Right atrium auricular region (tissue), 2 donors: ENCODE results near the gene ALG14. TPM values are rescaled to one million over a fixed set of nuclear protein-coding genes. Genes with fewer than 3 reads are reported as not detected.

Source experiments
- DNase-seq: peaks from one replicate; pipeline ENCODE4 v3.0.0-alpha.2; 2019; ENCODE audit warnings: low spot score
- H3K27ac ChIP-seq, 2 donors: fragments of 200-600 bp; sonication (generic); 1 replicate in 1 of 2; 2 replicates in 1 of 2; pipeline ENCODE4 v1.5.1; 2016 to 2019
- H3K27me3 ChIP-seq, 2 donors: fragments of 200-600 bp; sonication (generic); one replicate each; pipeline versions ENCODE4 v1.5.1 to v1.6.0; 2017 to 2019
- H3K36me3 ChIP-seq: fragments of 200-600 bp; sonication (generic); one replicate; pipeline ENCODE4 v1.5.1; 2016
- H3K4me1 ChIP-seq, 2 donors: fragments of 200-600 bp; sonication (generic); one replicate each; pipeline versions ENCODE4 v1.5.1 to v1.6.0; 2017 to 2019
- H3K4me3 ChIP-seq, 2 donors: fragments of 200-600 bp; sonication (generic); 1 replicate in 1 of 2; 2 replicates in 1 of 2; pipeline ENCODE4 v1.5.1; 2017 to 2019; ENCODE audit warnings: mild to moderate bottlenecking in 1 of 2, moderate library complexity in 1 of 2
- H3K9me3 ChIP-seq, 2 donors: fragments of 200-600 bp; sonication (generic); one replicate each; pipeline ENCODE4 v1.5.1; 2019
- total RNA-seq, 2 donors: library from RNA; depleted of rRNA; stranded (reverse); fragments of >200 nt; gene quantifications; one replicate each; pipeline ENCODE4 v1.1.0, GENCODE V29; 2016
- TF ChIP-seq, protein P1 (sequence below), 2 donors: fragments of 200-600 bp; sonication (generic); IDR thresholded peaks; one replicate each; pipeline ENCODE4 v1.5.1; 2019; ENCODE audit warnings: antibody characterized with exemption in 2 of 2

Gene ALG14
- total RNA-seq, 2 donors from 2014 or later = 0.74 to 0.79 TPM

DNA sequence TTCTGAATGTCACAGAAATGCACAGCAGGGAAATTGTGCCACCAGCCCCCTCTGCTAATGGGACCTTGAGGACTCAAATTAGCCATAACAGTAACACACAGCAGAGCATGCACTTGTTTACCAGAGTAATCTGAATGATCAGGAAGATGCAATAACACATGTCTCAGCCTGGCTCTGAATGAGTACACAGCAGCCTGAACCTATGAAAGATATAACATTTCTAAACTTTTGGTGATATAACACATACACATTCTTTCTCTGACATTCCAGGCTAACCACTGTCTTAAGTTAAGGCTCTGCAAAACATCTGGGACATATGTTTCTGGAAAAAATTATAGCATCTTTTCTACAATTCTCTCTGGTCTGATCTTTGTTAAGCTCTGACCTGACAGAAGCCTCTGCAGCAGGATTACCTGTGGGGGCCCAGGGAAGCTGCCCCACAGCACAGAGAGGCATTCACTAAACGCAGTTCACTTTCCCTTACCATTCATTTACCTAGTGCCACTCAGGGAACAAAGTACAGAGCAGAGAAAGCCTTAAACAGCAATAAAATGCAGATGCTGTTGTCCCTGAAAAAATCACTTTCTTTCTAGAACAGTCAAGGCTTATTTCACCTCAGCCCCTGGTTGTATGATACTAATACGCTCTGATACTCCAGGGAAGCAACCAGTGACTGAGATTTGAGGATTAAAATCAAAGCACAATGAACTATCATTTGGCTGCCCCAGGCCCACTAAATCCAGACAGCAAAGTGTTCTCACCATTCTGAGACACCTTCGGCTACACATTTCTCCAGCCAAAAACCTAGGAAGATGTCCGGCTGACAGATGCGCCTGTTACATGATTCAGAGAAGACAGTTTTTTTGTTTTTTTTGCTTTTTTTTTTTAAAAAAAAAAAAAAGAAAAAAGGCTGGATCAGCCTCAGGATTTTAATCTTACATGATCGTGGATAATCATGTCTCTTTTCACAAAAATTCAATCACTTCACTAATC is 91.9 kb downstream of the ALG14 start:
- H3K27ac ChIP-seq = peak overlapping the region; percentile 57 to 62
- no peaks in the 10 kb centered on the region for H3K36me3 ChIP-seq
- TF ChIP-seq, protein P1, sequence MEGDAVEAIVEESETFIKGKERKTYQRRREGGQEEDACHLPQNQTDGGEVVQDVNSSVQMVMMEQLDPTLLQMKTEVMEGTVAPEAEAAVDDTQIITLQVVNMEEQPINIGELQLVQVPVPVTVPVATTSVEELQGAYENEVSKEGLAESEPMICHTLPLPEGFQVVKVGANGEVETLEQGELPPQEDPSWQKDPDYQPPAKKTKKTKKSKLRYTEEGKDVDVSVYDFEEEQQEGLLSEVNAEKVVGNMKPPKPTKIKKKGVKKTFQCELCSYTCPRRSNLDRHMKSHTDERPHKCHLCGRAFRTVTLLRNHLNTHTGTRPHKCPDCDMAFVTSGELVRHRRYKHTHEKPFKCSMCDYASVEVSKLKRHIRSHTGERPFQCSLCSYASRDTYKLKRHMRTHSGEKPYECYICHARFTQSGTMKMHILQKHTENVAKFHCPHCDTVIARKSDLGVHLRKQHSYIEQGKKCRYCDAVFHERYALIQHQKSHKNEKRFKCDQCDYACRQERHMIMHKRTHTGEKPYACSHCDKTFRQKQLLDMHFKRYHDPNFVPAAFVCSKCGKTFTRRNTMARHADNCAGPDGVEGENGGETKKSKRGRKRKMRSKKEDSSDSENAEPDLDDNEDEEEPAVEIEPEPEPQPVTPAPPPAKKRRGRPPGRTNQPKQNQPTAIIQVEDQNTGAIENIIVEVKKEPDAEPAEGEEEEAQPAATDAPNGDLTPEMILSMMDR (IDR thresholded peaks at IDR 0.05) = no peak
- peaks cover 0 to 28% of the 10 kb centered on the region in 2 donors for H3K4me1 ChIP-seq
- H3K27me3 ChIP-seq = no peaks in the 10 kb centered on the region
- no peaks in the 10 kb centered on the region for H3K9me3 ChIP-seq
- DNase-seq = no peak
- no peak overlapping the region for H3K4me3 ChIP-seq

DNA sequence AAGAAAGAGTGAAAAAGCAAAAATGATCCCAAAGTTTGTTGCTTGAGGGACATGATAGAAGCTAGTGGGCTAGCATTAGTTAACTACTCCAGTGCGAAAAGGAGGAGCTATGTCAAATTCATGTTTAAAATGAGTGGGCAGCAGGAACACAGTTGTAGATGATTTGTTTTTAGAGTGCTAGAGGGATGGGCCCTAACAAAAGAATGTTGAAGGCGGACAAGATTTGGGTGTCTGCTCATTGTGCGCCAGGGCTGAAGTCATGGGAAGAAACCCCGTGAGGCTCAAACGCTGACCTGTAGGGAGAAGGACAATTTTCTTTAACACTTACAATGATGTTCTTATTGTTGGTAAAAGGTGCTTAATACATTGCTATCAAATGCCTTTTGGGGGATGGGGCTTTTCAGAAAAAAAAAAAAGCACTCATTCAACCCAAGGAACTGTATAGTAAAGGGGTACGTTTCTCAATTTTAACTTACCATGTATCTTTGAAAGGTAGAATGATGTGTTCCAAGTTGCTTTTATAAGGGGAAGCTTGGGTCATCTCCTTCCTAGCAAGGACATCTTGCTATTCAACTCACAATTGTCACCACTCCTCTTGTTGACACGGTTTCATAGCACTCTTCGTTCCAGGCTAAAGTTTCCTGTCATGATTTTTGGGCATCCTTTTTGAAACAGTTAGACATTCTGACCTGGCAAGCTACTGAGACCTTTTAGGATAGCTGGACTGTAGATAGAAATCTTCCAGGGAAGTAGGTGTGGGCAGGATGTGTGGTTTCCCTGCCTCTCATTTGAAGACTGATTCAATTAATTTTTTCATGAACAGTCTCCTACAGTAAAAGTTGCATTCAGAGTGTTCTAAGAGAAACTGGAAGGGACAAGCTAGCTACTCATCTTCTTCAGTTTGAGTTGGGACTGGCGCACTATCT is 92.8 kb downstream of the ALG14 start:
- Histone ChIP-seq H3K36me3 (no peaks in the 10 kb centered on the region), H3K4me1 (peaks cover 0 to 28% of the 10 kb centered on the region in 2 donors), H3K27ac (peak overlapping the region; percentile 57 to 62)

DNA sequence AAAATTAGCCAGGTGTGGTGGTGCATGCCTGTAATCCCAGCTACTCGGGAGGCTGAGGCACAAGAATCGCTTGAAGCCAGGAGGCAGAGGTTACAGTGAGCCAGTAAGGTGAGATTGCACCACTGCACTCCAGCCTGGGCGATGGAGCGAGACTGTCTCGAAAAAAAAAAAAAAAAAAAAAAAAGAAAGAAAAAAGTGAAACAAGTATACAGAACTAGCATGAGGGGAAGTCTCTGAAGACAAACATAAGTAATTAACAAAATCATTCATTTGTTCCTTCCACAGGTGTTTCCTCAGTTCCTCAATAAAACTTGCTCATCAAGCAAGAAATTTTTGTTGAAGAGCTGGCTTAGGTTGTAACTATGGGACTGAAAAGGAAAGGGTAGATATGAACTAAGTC is 93.6 kb downstream of the ALG14 start:
- TF ChIP-seq, protein P1 (IDR thresholded peaks at IDR 0.05) = no peak
- H3K4me1 ChIP-seq = peaks cover 0 to 34% of the 10 kb centered on the region in 2 donors
- H3K27me3 ChIP-seq = no peaks in the 10 kb centered on the region
- H3K9me3 ChIP-seq = no peaks in the 10 kb centered on the region
- H3K36me3 ChIP-seq = no peaks in the 10 kb centered on the region
- no peak for DNase-seq
- no peak overlapping the region for H3K4me3 ChIP-seq
- H3K27ac ChIP-seq = peak overlapping the region; percentile 57 to 62

More for the DNA sequence above, 92.8 kb downstream of the ALG14 start:
- DNase-seq = no peak
- TF ChIP-seq, protein P1 (IDR thresholded peaks at IDR 0.05) = no peak
- no peaks in the 10 kb centered on the region for H3K9me3 ChIP-seq
- H3K4me3 ChIP-seq = no peak overlapping the region
- no peaks in the 10 kb centered on the region for H3K27me3 ChIP-seq

DNA sequence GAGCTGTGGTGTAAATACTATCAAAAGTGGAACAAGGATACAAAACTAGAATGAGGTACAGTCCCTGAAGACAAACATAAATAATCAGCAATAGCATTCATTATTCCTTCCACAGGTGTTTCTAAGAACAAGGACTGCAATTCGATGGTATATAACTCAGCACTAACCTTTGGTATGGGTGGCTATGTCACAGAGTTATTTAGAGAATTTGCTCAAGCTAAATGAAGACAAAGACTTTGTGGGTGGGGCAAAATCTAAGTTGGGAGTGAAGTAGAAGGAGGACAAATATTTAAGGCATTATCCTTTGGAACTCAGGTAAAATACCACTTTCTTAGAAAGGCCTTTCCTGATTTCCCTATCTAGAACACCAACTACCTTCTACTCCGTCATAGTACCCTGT is 94.3 kb downstream of the ALG14 start:
- peaks cover 0 to 32% of the 10 kb centered on the region in 2 donors for H3K4me1 ChIP-seq
- DNase-seq = no peak
- TF ChIP-seq, protein P1 (IDR thresholded peaks at IDR 0.05) = no peak
- no peaks in the 10 kb centered on the region for H3K27me3 ChIP-seq
- no peaks in the 10 kb centered on the region for H3K9me3 ChIP-seq
- no peak overlapping the region for H3K27ac ChIP-seq
- no peak overlapping the region for H3K4me3 ChIP-seq
- H3K36me3 ChIP-seq = no peaks in the 10 kb centered on the region

DNA sequence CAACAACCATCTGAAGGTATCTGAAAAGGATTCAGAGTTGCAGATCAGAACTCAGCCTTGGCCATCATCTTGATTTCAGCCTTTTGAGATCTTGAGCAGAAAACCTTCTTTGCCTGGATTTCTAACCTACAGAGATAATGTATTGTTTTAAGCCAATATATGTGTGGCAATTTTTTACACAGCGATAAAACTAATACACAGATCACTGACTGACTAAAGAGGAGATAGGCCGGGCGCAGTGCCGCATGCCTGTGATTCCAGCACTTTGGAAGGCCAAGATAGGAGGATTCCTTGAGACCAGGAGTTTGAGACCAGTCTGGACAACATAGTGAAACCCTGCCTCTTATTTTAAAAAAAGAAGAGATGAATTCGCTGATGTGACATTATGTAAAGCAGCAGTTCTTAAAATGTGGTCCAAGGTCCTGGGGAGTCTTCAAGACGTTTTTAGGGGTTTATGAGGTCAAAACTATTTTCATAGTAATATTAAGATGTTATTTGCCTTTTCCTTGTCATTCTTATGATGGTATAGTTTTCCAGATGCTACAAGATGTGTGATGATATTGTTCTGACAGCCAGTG is 95.7 kb downstream of the ALG14 start:
- Histone ChIP-seq H3K36me3 (no peaks in the 10 kb centered on the region), H3K27ac (no peak overlapping the region)
- DNase-seq = no peak

More for the DNA sequence above, 95.7 kb downstream of the ALG14 start:
- H3K4me3 ChIP-seq = no peak overlapping the region
- no peaks in the 10 kb centered on the region for H3K27me3 ChIP-seq
- TF ChIP-seq, protein P1 (IDR thresholded peaks at IDR 0.05) = no peak
- no peaks in the 10 kb centered on the region for H3K9me3 ChIP-seq
- H3K4me1 ChIP-seq = peaks cover 0 to 30% of the 10 kb centered on the region in 2 donors
